HEK293 (cell line): ENCODE measurements around the gene PIK3R5.

Experiments
- CTCF ChIA-PET: fragments of 350-600 bp; formaldehyde crosslinking; extraction: SDS; loops from one replicate; lab custom pipeline; 2021; ENCODE audit warnings: antibody characterized with exemption; lab: Yijun Ruan, JAX
- POLR2A ChIA-PET: fragments of 300-600 bp; formaldehyde crosslinking; extraction: SDS; loops from one replicate; lab custom pipeline; 2020; ENCODE audit warnings: antibody characterized with exemption, inconsistent platforms; lab: Yijun Ruan, JAX
- H3K27ac ChIP-seq: fragments of 200-500 bp; sonication (Bioruptor generic); 2 replicates; pipeline ENCODE4 v1.5.1; 2014; ENCODE audit warnings: low read depth, low read length, control low read depth, inconsistent platforms; ENCODE audit errors: extremely low read depth
- H3K36me3 ChIP-seq, 2 experiments: fragments of 200-500 bp in 1 of 2; sonication (Bioruptor generic) in 1 of 2; 1 replicate in 1 of 2; 2 replicates in 1 of 2; pipeline ENCODE4 v1.5.1; 2014 to 2017; ENCODE audit warnings: inconsistent platforms in 2 of 2, low read length in 2 of 2; ENCODE audit not compliant: control insufficient read depth in 2 of 2, insufficient read depth in 1 of 2
- H3K4me1 ChIP-seq: fragments of 200-500 bp; sonication (Bioruptor generic); 2 replicates; pipeline ENCODE4 v1.5.1; 2014; ENCODE audit warnings: mild to moderate bottlenecking, low read length, inconsistent platforms; ENCODE audit not compliant: control insufficient read depth, insufficient read depth
- H3K4me3 ChIP-seq: 2 replicates; pipeline ENCODE4 v1.5.1; 2011; ENCODE audit warnings: low read depth, mild to moderate bottlenecking, control low read depth, low read length, moderate library complexity
- H3K9me3 ChIP-seq: fragments of 200-500 bp; sonication (Bioruptor generic); 2 replicates; pipeline ENCODE4 v1.5.1; 2014; ENCODE audit warnings: low read depth, low read length, inconsistent platforms; ENCODE audit not compliant: control insufficient read depth, insufficient read depth
- AEBP2 ChIP-seq: fragments of 450-650 bp; formaldehyde crosslinking; IDR thresholded peaks from 2 replicates; pipeline ENCODE4 v1.5.1; 2016; ENCODE audit warnings: missing biosample characterization, missing genetic modification characterization, borderline replicate concordance
- RBAK ChIP-seq: fragments of 450-650 bp; formaldehyde crosslinking; IDR thresholded peaks from 2 replicates; pipeline ENCODE4 v1.5.1; 2016; ENCODE audit warnings: missing biosample characterization, missing genetic modification characterization
- SETDB1 ChIP-seq: IDR thresholded peaks from one replicate; pipeline ENCODE4 v1.6.1; 2017; ENCODE audit warnings: mild to moderate bottlenecking, low read length, moderate library complexity, mixed read lengths; ENCODE audit not compliant: insufficient read length
- TRIM28 ChIP-seq: IDR thresholded peaks from 2 replicates; pipeline ENCODE4 v1.6.1; 2011; ENCODE audit warnings: low read length, control low read depth, borderline replicate concordance
- ZBTB1 ChIP-seq: fragments of 450-650 bp; formaldehyde crosslinking; IDR thresholded peaks from 2 replicates; pipeline ENCODE4 v1.5.1; 2016; ENCODE audit warnings: missing biosample characterization, missing genetic modification characterization
- ZBTB17 ChIP-seq: fragments of 450-650 bp; formaldehyde crosslinking; IDR thresholded peaks from 2 replicates; pipeline ENCODE4 v1.5.1; 2016; ENCODE audit warnings: missing biosample characterization, missing genetic modification characterization
- ZBTB21 ChIP-seq: fragments of 450-650 bp; formaldehyde crosslinking; IDR thresholded peaks from 2 replicates; pipeline ENCODE4 v1.5.1; 2017; ENCODE audit warnings: missing biosample characterization, missing genetic modification characterization
- ZBTB7A ChIP-seq: fragments of 450-650 bp; formaldehyde crosslinking; IDR thresholded peaks from 2 replicates; pipeline ENCODE4 v1.5.1; 2016; ENCODE audit warnings: low read depth, missing biosample characterization, missing genetic modification characterization
- ZNF146 ChIP-seq: fragments of 450-650 bp; formaldehyde crosslinking; IDR thresholded peaks from 2 replicates; pipeline ENCODE4 v1.5.1; 2016; ENCODE audit warnings: missing biosample characterization, missing genetic modification characterization
- ZNF16 ChIP-seq: fragments of 450-650 bp; formaldehyde crosslinking; IDR thresholded peaks from 2 replicates; pipeline ENCODE4 v1.5.1; 2016; ENCODE audit warnings: low read depth, missing biosample characterization, missing genetic modification characterization
- ZNF239 ChIP-seq: fragments of 450-650 bp; formaldehyde crosslinking; IDR thresholded peaks from 2 replicates; pipeline ENCODE4 v1.5.1; 2016; ENCODE audit warnings: missing biosample characterization, missing genetic modification characterization
- ZNF354C ChIP-seq: fragments of 450-650 bp; formaldehyde crosslinking; IDR thresholded peaks from 2 replicates; pipeline ENCODE4 v1.5.1; 2016; ENCODE audit warnings: missing biosample characterization, missing genetic modification characterization, low read depth, borderline replicate concordance
- ZNF394 ChIP-seq: fragments of 450-650 bp; formaldehyde crosslinking; IDR thresholded peaks from 2 replicates; pipeline ENCODE4 v1.5.1; 2016; ENCODE audit warnings: missing biosample characterization, missing genetic modification characterization, mild to moderate bottlenecking, moderate library complexity, borderline replicate concordance
- ZNF558 ChIP-seq: fragments of 450-650 bp; formaldehyde crosslinking; IDR thresholded peaks from 2 replicates; pipeline ENCODE4 v1.5.1; 2016; ENCODE audit warnings: missing biosample characterization, missing genetic modification characterization
- ZNF560 ChIP-seq: fragments of 450-650 bp; formaldehyde crosslinking; IDR thresholded peaks from 2 replicates; pipeline ENCODE4 v1.5.1; 2017; ENCODE audit warnings: missing biosample characterization, missing genetic modification characterization, borderline replicate concordance
- ZNF621 ChIP-seq: fragments of 450-650 bp; formaldehyde crosslinking; IDR thresholded peaks from 2 replicates; pipeline ENCODE4 v1.5.1; 2017; ENCODE audit warnings: missing biosample characterization, missing genetic modification characterization
- ZNF623 ChIP-seq: fragments of 450-650 bp; formaldehyde crosslinking; IDR thresholded peaks from 2 replicates; pipeline ENCODE4 v1.5.1; 2016; ENCODE audit warnings: missing biosample characterization, missing genetic modification characterization
- ZNF670 ChIP-seq: fragments of 450-650 bp; formaldehyde crosslinking; IDR thresholded peaks from 2 replicates; pipeline ENCODE4 v1.5.1; 2016; ENCODE audit warnings: missing biosample characterization, missing genetic modification characterization, low read depth
- ZNF701 ChIP-seq: fragments of 450-650 bp; formaldehyde crosslinking; IDR thresholded peaks from 2 replicates; pipeline ENCODE4 v1.5.1; 2016; ENCODE audit warnings: missing biosample characterization, missing genetic modification characterization
- ZNF768 ChIP-seq: fragments of 450-650 bp; formaldehyde crosslinking; IDR thresholded peaks from 2 replicates; pipeline ENCODE4 v1.5.1; 2018; ENCODE audit warnings: missing biosample characterization, mild to moderate bottlenecking, missing genetic modification characterization
- TF ChIP-seq, protein P1 (sequence below): fragments of 450-650 bp; formaldehyde crosslinking; conservative IDR thresholded peaks from 2 replicates; pipeline ENCODE4 v1.5.1; 2016; ENCODE audit warnings: low read depth, missing biosample characterization, missing genetic modification characterization
- TF ChIP-seq, protein P2 (sequence below): fragments of 450-650 bp; formaldehyde crosslinking; IDR thresholded peaks from 2 replicates; pipeline ENCODE4 v1.5.1; 2016; ENCODE audit warnings: missing biosample characterization, missing genetic modification characterization
- TF ChIP-seq, protein P3 (sequence below): fragments of 450-650 bp; formaldehyde crosslinking; IDR thresholded peaks from 2 replicates; pipeline ENCODE4 v1.5.1; 2016; ENCODE audit warnings: missing biosample characterization, missing genetic modification characterization

Gene PIK3R5

GRCh38 chr17:8868529-8868951 lies 97.0 kb downstream of the PIK3R5 start:
- CTCF ChIA-PET: interaction anchor here (0.6 to 1.1 kb wide), 2 partner anchors 20 to 652 kb away, joined by 3 read pairs; no protein-coding TSS in a partner anchor
- Histone ChIP-seq H3K4me3 (no peak overlapping the region), H3K4me1 (no peaks in the 10 kb centered on the region), H3K27ac (no peak overlapping the region), H3K36me3 (no peaks in the 10 kb centered on the region), H3K9me3 (no peaks in the 10 kb centered on the region)
- TF ChIP-seq, protein P1, sequence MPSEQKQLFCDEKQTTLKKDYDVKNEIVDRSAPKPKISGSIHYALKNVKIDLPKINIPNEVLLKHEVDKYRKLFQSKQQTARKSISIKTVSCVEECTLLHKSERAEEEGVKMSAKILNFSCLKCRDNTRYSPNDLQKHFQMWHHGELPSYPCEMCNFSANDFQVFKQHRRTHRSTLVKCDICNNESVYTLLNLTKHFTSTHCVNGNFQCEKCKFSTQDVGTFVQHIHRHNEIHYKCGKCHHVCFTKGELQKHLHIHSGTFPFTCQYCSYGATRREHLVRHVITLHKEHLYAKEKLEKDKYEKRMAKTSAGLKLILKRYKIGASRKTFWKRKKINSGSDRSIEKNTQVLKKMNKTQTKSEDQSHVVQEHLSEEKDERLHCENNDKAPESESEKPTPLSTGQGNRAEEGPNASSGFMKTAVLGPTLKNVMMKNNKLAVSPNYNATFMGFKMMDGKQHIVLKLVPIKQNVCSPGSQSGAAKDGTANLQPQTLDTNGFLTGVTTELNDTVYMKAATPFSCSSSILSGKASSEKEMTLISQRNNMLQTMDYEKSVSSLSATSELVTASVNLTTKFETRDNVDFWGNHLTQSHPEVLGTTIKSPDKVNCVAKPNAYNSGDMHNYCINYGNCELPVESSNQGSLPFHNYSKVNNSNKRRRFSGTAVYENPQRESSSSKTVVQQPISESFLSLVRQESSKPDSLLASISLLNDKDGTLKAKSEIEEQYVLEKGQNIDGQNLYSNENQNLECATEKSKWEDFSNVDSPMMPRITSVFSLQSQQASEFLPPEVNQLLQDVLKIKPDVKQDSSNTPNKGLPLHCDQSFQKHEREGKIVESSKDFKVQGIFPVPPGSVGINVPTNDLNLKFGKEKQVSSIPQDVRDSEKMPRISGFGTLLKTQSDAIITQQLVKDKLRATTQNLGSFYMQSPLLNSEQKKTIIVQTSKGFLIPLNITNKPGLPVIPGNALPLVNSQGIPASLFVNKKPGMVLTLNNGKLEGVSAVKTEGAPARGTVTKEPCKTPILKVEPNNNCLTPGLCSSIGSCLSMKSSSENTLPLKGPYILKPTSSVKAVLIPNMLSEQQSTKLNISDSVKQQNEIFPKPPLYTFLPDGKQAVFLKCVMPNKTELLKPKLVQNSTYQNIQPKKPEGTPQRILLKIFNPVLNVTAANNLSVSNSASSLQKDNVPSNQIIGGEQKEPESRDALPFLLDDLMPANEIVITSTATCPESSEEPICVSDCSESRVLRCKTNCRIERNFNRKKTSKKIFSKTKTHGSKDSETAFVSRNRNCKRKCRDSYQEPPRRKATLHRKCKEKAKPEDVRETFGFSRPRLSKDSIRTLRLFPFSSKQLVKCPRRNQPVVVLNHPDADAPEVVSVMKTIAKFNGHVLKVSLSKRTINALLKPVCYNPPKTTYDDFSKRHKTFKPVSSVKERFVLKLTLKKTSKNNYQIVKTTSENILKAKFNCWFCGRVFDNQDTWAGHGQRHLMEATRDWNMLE: no peak
- no peak for TF ChIP-seq ZNF623 (tag by site-specific recombination)
- no peak for TF ChIP-seq ZNF670 (tag by site-specific recombination)
- no peak for TF ChIP-seq TRIM28
- no peak for TF ChIP-seq ZNF239 (tag by site-specific recombination)
- TF ChIP-seq, protein P2, sequence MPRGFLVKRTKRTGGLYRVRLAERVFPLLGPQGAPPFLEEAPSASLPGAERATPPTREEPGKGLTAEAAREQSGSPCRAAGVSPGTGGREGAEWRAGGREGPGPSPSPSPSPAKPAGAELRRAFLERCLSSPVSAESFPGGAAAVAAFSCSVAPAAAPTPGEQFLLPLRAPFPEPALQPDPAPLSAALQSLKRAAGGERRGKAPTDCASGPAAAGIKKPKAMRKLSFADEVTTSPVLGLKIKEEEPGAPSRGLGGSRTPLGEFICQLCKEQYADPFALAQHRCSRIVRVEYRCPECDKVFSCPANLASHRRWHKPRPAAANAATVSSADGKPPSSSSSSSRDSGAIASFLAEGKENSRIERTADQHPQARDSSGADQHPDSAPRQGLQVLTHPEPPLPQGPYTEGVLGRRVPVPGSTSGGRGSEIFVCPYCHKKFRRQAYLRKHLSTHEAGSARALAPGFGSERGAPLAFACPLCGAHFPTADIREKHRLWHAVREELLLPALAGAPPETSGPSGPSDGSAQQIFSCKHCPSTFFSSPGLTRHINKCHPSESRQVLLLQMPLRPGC (tag by site-specific recombination): no peak
- no peak for TF ChIP-seq ZNF621 (tag by site-specific recombination)
- POLR2A ChIA-PET: no interaction called here

DNA sequence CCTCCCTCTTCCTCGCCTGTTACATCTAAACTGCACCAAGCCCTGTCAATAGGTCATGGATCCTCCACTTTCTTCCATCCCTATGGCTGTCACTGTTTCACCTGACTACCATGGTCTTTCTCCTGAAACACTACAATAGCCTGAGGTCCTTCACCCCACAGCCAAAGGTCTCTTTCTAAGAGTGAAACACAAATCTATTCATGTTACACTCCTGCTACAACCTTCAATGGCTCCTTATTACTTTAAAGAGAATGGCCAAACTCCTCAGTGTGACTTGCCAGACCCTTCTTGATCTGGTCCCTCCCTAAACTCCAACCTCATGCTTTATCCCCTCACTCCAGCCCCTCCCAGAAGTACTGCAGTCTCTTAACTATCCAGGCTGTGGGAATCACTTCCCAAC lies 97.4 kb downstream of the PIK3R5 start:
- H3K4me3 ChIP-seq: no peak overlapping the region

DNA sequence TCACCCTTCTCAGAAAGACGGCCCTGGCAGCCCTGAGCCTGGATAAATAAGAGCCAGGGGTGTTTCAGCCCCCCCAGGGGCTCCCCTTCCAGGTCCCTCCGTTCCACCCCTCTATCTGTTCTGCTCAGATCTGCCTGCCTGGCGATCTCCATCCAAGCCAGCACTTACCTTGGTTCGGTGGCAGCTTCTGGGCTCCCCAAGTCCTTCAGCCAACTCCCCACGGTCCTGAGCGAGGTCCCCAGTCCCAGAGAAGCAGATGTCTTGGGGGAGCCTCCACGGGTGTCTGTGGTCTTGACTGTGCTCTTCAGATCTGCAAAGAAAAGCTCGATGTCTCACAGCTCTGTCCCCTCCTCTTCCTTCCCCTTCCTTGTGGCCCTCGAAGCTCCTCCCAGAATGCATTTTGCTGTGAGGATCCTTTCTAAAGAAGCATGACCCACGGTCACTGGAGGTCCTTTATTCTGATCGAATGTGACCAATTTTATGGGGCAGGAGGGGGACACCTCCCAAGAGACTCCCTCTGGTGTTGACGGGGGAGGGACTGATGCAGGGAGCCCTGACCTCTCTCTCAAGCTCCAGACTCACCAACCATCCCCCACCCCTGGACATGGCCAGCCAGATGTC lies 98.0 kb downstream of the PIK3R5 start, which contains the start of gene PIK3R6:
PIK3R6 (minus strand) TSS at position 314 of the 621 bp plus-strand sequence. CDS start 17,880 bp downstream, outside the sequence.
- H3K36me3 ChIP-seq: no peaks in the 10 kb centered on the region
- POLR2A ChIA-PET: no interaction called here
- H3K4me3 ChIP-seq: no peak within 1 kb of the TSS
- CTCF ChIA-PET: interaction anchor here (0.6 kb wide), 1 partner anchor 9 kb away, joined by 3 read pairs; no protein-coding TSS in a partner anchor
- H3K27ac ChIP-seq: no peak within 1 kb of the TSS
- H3K4me1 ChIP-seq: no peaks in the 10 kb centered on the region
- no peaks in the 10 kb centered on the region for H3K9me3 ChIP-seq
- TF ChIP-seq ZNF670 (tag by site-specific recombination) (no peak), AEBP2 (tag by site-specific recombination) (no peak), ZNF394 (tag by site-specific recombination) (no peak), ZNF558 (tag by site-specific recombination) (no peak), ZBTB7A (tag by site-specific recombination) (no peak), RBAK (tag by site-specific recombination) (no peak), ZNF768 (tag by site-specific recombination) (no peak), ZBTB21 (no peak), ZNF146 (tag by site-specific recombination) (no peak), SETDB1 (no peak), ZBTB1 (tag by site-specific recombination) (no peak), ZNF354C (no peak), ZNF560 (tag by site-specific recombination) (no peak), ZNF701 (tag by site-specific recombination) (no peak)
- TF ChIP-seq, protein P3, sequence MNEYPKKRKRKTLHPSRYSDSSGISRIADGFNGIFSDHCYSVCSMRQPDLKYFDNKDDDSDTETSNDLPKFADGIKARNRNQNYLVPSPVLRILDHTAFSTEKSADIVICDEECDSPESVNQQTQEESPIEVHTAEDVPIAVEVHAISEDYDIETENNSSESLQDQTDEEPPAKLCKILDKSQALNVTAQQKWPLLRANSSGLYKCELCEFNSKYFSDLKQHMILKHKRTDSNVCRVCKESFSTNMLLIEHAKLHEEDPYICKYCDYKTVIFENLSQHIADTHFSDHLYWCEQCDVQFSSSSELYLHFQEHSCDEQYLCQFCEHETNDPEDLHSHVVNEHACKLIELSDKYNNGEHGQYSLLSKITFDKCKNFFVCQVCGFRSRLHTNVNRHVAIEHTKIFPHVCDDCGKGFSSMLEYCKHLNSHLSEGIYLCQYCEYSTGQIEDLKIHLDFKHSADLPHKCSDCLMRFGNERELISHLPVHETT (tag by site-specific recombination): no peak

More for the DNA sequence above, 97.4 kb downstream of the PIK3R5 start:
- Histone ChIP-seq H3K4me1 (no peaks in the 10 kb centered on the region), H3K36me3 (no peaks in the 10 kb centered on the region), H3K9me3 (no peaks in the 10 kb centered on the region), H3K27ac (no peak overlapping the region)
- TF ChIP-seq ZNF16 (tag by site-specific recombination) (peak; percentile 50; the same call in 1 of the 2 replicates), ZBTB17 (tag by site-specific recombination) (no peak)
- POLR2A ChIA-PET: no interaction called here
- CTCF ChIA-PET: interaction anchor here (0.6 kb wide), 1 partner anchor 9 kb away, joined by 3 read pairs; no protein-coding TSS in a partner anchor
